ENCODE data around the gene NEMP1.

The NEMP1 gene

GRCh38 chr12:57105011-57105753 lies 26.6 kb upstream of the NEMP1 start:
- no peak overlapping the region for H3K4me3 ChIP-seq (ENCODE audit: low read depth, low read length)
- no peak for TF ChIP-seq CTCF (IDR thresholded peaks at IDR 0.05; ENCODE audit: low read depth, low read length, missing control alignments)
- DNase-seq (ENCODE audit: low read depth) = no peak
- in situ Hi-C loops (cut with HindIII; ENCODE audit: low sequenced_read_pairs) = no loop called here

- in situ Hi-C loops (cut with HindIII; ENCODE audit: low sequenced_read_pairs) = no loop called here
- no peak for TF ChIP-seq CTCF (IDR thresholded peaks at IDR 0.05; ENCODE audit: low read depth, low read length, missing control alignments)
- H3K4me3 ChIP-seq (ENCODE audit: low read depth, low read length) = no peak overlapping the region
Observed at GRCh38 chr12:57104292-57104910, 25.8 kb upstream of the NEMP1 start.

GRCh38 chr12:57103856-57104255 lies 25.3 kb upstream of the NEMP1 start:
- DNase-seq (ENCODE audit: low read depth) = no peak
- TF ChIP-seq CTCF (IDR thresholded peaks at IDR 0.05; ENCODE audit: low read depth, low read length, missing control alignments) = no peak
- H3K4me3 ChIP-seq (ENCODE audit: low read depth, low read length) = no peak overlapping the region
- in situ Hi-C loops (cut with HindIII; ENCODE audit: low sequenced_read_pairs) = no loop called here

More at GRCh38 chr12:57104292-57104910, 25.8 kb upstream of the NEMP1 start:
- no peak for DNase-seq (ENCODE audit: low read depth)

- DNase-seq (ENCODE audit: low read depth) = no peak
- H3K4me3 ChIP-seq (ENCODE audit: low read depth, low read length) = no peak overlapping the region
- no peak for TF ChIP-seq CTCF (IDR thresholded peaks at IDR 0.05; ENCODE audit: low read depth, low read length, missing control alignments)
- in situ Hi-C loops (cut with HindIII; ENCODE audit: low sequenced_read_pairs) = no loop called here
Observed at GRCh38 chr12:57101892-57102695, 23.5 kb upstream of the NEMP1 start.

- DNase-seq (ENCODE audit: low read depth) = no peak
- in situ Hi-C loops (cut with HindIII; ENCODE audit: low sequenced_read_pairs) = no loop called here
- no peak overlapping the region for H3K4me3 ChIP-seq (ENCODE audit: low read depth, low read length)
- TF ChIP-seq CTCF (IDR thresholded peaks at IDR 0.05; ENCODE audit: low read depth, low read length, missing control alignments) = no peak
Observed at GRCh38 chr12:57099766-57100165, 21.2 kb upstream of the NEMP1 start.

- in situ Hi-C loops (cut with HindIII; ENCODE audit: low sequenced_read_pairs) = no loop called here
- DNase-seq (ENCODE audit: low read depth) = no peak
- TF ChIP-seq CTCF (IDR thresholded peaks at IDR 0.05; ENCODE audit: low read depth, low read length, missing control alignments) = no peak
- H3K4me3 ChIP-seq (ENCODE audit: low read depth, low read length) = no peak overlapping the region
Observed at GRCh38 chr12:57099047-57099714, 20.6 kb upstream of the NEMP1 start.
